Measurements from ENCODE around the gene CAMK2G. TPM values are rescaled to one million over a fixed set of nuclear protein-coding genes. Genes with fewer than 3 reads are reported as not detected.
A peak's percentile ranks its signal among the peaks of the same experiment; 100 is the strongest.
"Not testable (repeated sequence)": the region's sequence is repeated elsewhere in the genome, so short reads cannot be mapped to it uniquely, and the experiment has no call there.

The CAMK2G gene
- total and polyA plus RNA-seq, 2 donors: 40.3 to 115 TPM

- Histone ChIP-seq H3K4me3 (ENCODE audit: low read depth, low read length) (no peak overlapping the region), H3K27ac (ENCODE audit: low read depth) (peak overlapping the region; percentile 25), H3K36me3 (ENCODE audit: insufficient read depth) (no peaks in the 10 kb centered on the region), H3K4me1 (ENCODE audit: insufficient read depth) (no peaks in the 10 kb centered on the region)
- no peak for DNase-seq (ENCODE audit: extremely low spot score)
- 82% methylated on average over 4 of the region's 4 CpGs for WGBS
Measured at GRCh38 chr10:73909540-73910115, 35.3 kb upstream of the CAMK2G start.

- no peak for DNase-seq (ENCODE audit: extremely low spot score)
- Histone ChIP-seq H3K36me3 (ENCODE audit: insufficient read depth) (no peaks in the 10 kb centered on the region), H3K4me1 (ENCODE audit: insufficient read depth) (no peaks in the 10 kb centered on the region), H3K4me3 (ENCODE audit: low read depth, low read length) (no peak overlapping the region), H3K27ac (ENCODE audit: low read depth) (no peak overlapping the region)
- 43% methylated on average over 10 of the region's 10 CpGs for WGBS
Measured at GRCh38 chr10:73908853-73909539, 34.6 kb upstream of the CAMK2G start.

GRCh38 chr10:73907841-73908517 is 33.6 kb upstream of the CAMK2G start:
- no peak for DNase-seq (ENCODE audit: extremely low spot score)
- Histone ChIP-seq H3K4me1 (ENCODE audit: insufficient read depth) (no peaks in the 10 kb centered on the region), H3K4me3 (ENCODE audit: low read depth, low read length) (no peak overlapping the region), H3K36me3 (ENCODE audit: insufficient read depth) (no peaks in the 10 kb centered on the region), H3K27ac (ENCODE audit: low read depth) (no peak overlapping the region)
- WGBS: 82% methylated on average over 6 of the region's 6 CpGs

GRCh38 chr10:73906524-73907447 is 32.4 kb upstream of the CAMK2G start:
- WGBS: 24% methylated on average over 8 of the region's 8 CpGs

GRCh38 chr10:73905256-73906020 is 31.1 kb upstream of the CAMK2G start:
- H3K4me3 ChIP-seq (ENCODE audit: low read depth, low read length): no peak overlapping the region
- DNase-seq (ENCODE audit: extremely low spot score): no peak
- H3K4me1 ChIP-seq (ENCODE audit: insufficient read depth): no peaks in the 10 kb centered on the region
- WGBS: 89% methylated on average over 4 of the region's 4 CpGs
- no peaks in the 10 kb centered on the region for H3K36me3 ChIP-seq (ENCODE audit: insufficient read depth)
- H3K27ac ChIP-seq (ENCODE audit: low read depth): no peak overlapping the region

More at GRCh38 chr10:73906524-73907447, 32.4 kb upstream of the CAMK2G start:
- Histone ChIP-seq H3K4me1 (ENCODE audit: insufficient read depth) (no peaks in the 10 kb centered on the region), H3K4me3 (ENCODE audit: low read depth, low read length) (no peak overlapping the region), H3K27ac (ENCODE audit: low read depth) (peak overlapping the region; percentile 57), H3K36me3 (ENCODE audit: insufficient read depth) (no peaks in the 10 kb centered on the region)
- DNase-seq (ENCODE audit: extremely low spot score): peak; percentile 69

- no peaks in the 10 kb centered on the region for H3K36me3 ChIP-seq (ENCODE audit: insufficient read depth)
- no peak for DNase-seq (ENCODE audit: extremely low spot score)
- 92% methylated on average over 2 of the region's 2 CpGs for WGBS
- no peak overlapping the region for H3K4me3 ChIP-seq (ENCODE audit: low read depth, low read length)
- no peak overlapping the region for H3K27ac ChIP-seq (ENCODE audit: low read depth)
- H3K4me1 ChIP-seq (ENCODE audit: insufficient read depth): no peaks in the 10 kb centered on the region
Measured at GRCh38 chr10:73902351-73902750, 28.0 kb upstream of the CAMK2G start.

GRCh38 chr10:73901261-73901660 is 26.9 kb upstream of the CAMK2G start:
- no peak for DNase-seq (ENCODE audit: extremely low spot score)
- 82% methylated on average over 6 of the region's 6 CpGs for WGBS
- H3K36me3 ChIP-seq (ENCODE audit: insufficient read depth): no peaks in the 10 kb centered on the region

GRCh38 chr10:73900064-73900463 is 25.7 kb upstream of the CAMK2G start:
- WGBS: 84% methylated on average over 5 of the region's 5 CpGs
- H3K4me3 ChIP-seq (ENCODE audit: low read depth, low read length): no peak overlapping the region
- no peaks in the 10 kb centered on the region for H3K36me3 ChIP-seq (ENCODE audit: insufficient read depth)
- H3K27ac ChIP-seq (ENCODE audit: low read depth): no peak overlapping the region
- H3K4me1 ChIP-seq (ENCODE audit: insufficient read depth): no peaks in the 10 kb centered on the region
- DNase-seq (ENCODE audit: extremely low spot score): no peak

More at GRCh38 chr10:73901261-73901660, 26.9 kb upstream of the CAMK2G start:
- Histone ChIP-seq H3K4me3 (ENCODE audit: low read depth, low read length) (no peak overlapping the region), H3K27ac (ENCODE audit: low read depth) (no peak overlapping the region), H3K4me1 (ENCODE audit: insufficient read depth) (no peaks in the 10 kb centered on the region)

- no peak overlapping the region for H3K27ac ChIP-seq (ENCODE audit: low read depth)
- H3K36me3 ChIP-seq (ENCODE audit: insufficient read depth): no peaks in the 10 kb centered on the region
- 81% methylated on average over 4 of the region's 4 CpGs for WGBS
- no peaks in the 10 kb centered on the region for H3K4me1 ChIP-seq (ENCODE audit: insufficient read depth)
- no peak overlapping the region for H3K4me3 ChIP-seq (ENCODE audit: low read depth, low read length)
- DNase-seq (ENCODE audit: extremely low spot score): no peak
Measured at GRCh38 chr10:73899423-73899822, 25.1 kb upstream of the CAMK2G start.

- H3K4me1 ChIP-seq (ENCODE audit: insufficient read depth): no peaks in the 10 kb centered on the region
- no peak overlapping the region for H3K4me3 ChIP-seq (ENCODE audit: low read depth, low read length)
- H3K27ac ChIP-seq (ENCODE audit: low read depth): no peak overlapping the region
- 77% methylated on average over 2 of the region's 2 CpGs for WGBS
- DNase-seq (ENCODE audit: extremely low spot score): no peak
- H3K36me3 ChIP-seq (ENCODE audit: insufficient read depth): no peaks in the 10 kb centered on the region
Measured at GRCh38 chr10:73898730-73899410, 24.5 kb upstream of the CAMK2G start.

- no peak overlapping the region for H3K4me3 ChIP-seq (ENCODE audit: low read depth, low read length)
- H3K36me3 ChIP-seq (ENCODE audit: insufficient read depth): no peaks in the 10 kb centered on the region
- no peaks in the 10 kb centered on the region for H3K4me1 ChIP-seq (ENCODE audit: insufficient read depth)
- no peak for DNase-seq (ENCODE audit: extremely low spot score)
- H3K27ac ChIP-seq (ENCODE audit: low read depth): no peak overlapping the region
- WGBS: 92% methylated on average over 1 of the region's 1 CpG
Measured at GRCh38 chr10:73897693-73898092, 23.3 kb upstream of the CAMK2G start.

- H3K27ac ChIP-seq (ENCODE audit: low read depth); H3K4me1 ChIP-seq (ENCODE audit: insufficient read depth); H3K36me3 ChIP-seq (ENCODE audit: insufficient read depth); H3K4me3 ChIP-seq (ENCODE audit: low read depth, low read length); DNase-seq (ENCODE audit: extremely low spot score): not testable (repeated sequence)
- 94% methylated on average over 9 of the region's 9 CpGs for WGBS
Measured at GRCh38 chr10:73895381-73895780, 21.0 kb upstream of the CAMK2G start.

Measured in urinary bladder (tissue), 4 donors.